Body of pancreas (tissue), 4 donors: ENCODE measurements around the gene RAB40C.

Experiments used
- CTCF ChIP-seq, 7 experiments: fragments of 450-650 bp in 4 of 7; fragments of 200-600 bp in 3 of 7; sonication (generic) in 3 of 7; IDR thresholded peaks; one replicate each; pipeline ENCODE4 v1.5.1; 2016 to 2019; ENCODE audit warnings: antibody characterized with exemption in 7 of 7
- POLR2A ChIP-seq, 3 donors: fragments of 450-650 bp; IDR thresholded peaks; one replicate each; pipeline ENCODE4 v1.6.1; 2016; ENCODE audit warnings: antibody characterized with exemption in 3 of 3, mild to moderate bottlenecking in 2 of 3

- TF ChIP-seq CTCF (IDR thresholded peaks at IDR 0.05) = peak in 1 of 7 experiments; percentile 1
- peak; percentile 76 to 84 (median 84) for TF ChIP-seq POLR2A (IDR thresholded peaks at IDR 0.05)
These were observed 3.5 kb downstream of the RAB40C start for GRCh38 chr16:593406-593805.
